Measurements from ENCODE around the gene ZNF441. TPM values are rescaled to one million over a fixed set of nuclear protein-coding genes. Genes with fewer than 3 reads are reported as not detected.

The ZNF441 gene
- total RNA-seq, 2 donors from 2014 or later, result 3.5 to 3.8 TPM

DNA sequence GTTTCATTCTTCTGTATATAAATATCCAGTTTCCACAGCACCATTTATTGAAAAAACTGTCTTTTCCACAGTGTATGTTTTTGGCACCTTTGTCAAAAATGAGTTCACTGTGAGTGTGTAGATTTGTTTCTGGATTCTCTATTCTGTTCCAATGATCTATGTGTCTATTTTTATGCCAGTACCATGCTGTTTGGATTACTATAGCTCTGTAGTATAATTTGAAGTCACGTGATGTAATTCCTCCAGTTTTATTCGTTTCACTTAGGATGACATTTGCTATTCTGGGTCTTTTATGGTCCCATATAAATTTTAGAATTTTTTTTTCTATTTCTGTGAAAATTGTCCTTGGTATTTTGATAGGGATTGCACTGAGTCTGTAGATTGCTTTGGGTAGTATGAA, 17.0 kb upstream of the ZNF441 start:
- intact Hi-C loops (cut with DNase I), result no loop called here
- no peaks in the 10 kb centered on the region for H3K36me3 ChIP-seq
- TF ChIP-seq CTCF (IDR thresholded peaks at IDR 0.05), result no peak

GRCh38 chr19:11752244-11752736, 14.5 kb upstream of the ZNF441 start:
- Histone ChIP-seq H3K36me3 (no peaks in the 10 kb centered on the region), H3K9me3 (no peaks in the 10 kb centered on the region), H3K27ac (no peak overlapping the region), H3K27me3 (no peaks in the 10 kb centered on the region), H3K4me3 (no peak overlapping the region), H3K9ac (ENCODE audit: low read depth in 2 of 2, low read length in 2 of 2) (no peak overlapping the region), H3K4me1 (no peaks in the 10 kb centered on the region)
- DNase-seq, result no peak
- intact Hi-C loops (cut with DNase I), result no loop called here
- TF ChIP-seq CTCF (IDR thresholded peaks at IDR 0.05), result no peak

More for the DNA sequence above, 17.0 kb upstream of the ZNF441 start:
- DNase-seq, result no peak
- H3K9me3 ChIP-seq, result no peaks in the 10 kb centered on the region
- H3K9ac ChIP-seq (ENCODE audit: low read depth in 2 of 2, low read length in 2 of 2), result no peak overlapping the region
- H3K27ac ChIP-seq, result no peak overlapping the region
- H3K4me1 ChIP-seq, result no peaks in the 10 kb centered on the region
- no peak overlapping the region for H3K4me3 ChIP-seq
- H3K27me3 ChIP-seq, result no peaks in the 10 kb centered on the region

GRCh38 chr19:11754663-11755062, 12.1 kb upstream of the ZNF441 start:
- no peak for TF ChIP-seq CTCF (IDR thresholded peaks at IDR 0.05)
- Histone ChIP-seq H3K9me3 (no peaks in the 10 kb centered on the region), H3K27ac (no peak overlapping the region), H3K36me3 (no peaks in the 10 kb centered on the region), H3K4me3 (no peak overlapping the region), H3K27me3 (no peaks in the 10 kb centered on the region), H3K4me1 (no peaks in the 10 kb centered on the region), H3K9ac (ENCODE audit: low read depth in 2 of 2, low read length in 2 of 2) (no peak overlapping the region)
- no peak for DNase-seq
- intact Hi-C loops (cut with DNase I), result no loop called here

DNA sequence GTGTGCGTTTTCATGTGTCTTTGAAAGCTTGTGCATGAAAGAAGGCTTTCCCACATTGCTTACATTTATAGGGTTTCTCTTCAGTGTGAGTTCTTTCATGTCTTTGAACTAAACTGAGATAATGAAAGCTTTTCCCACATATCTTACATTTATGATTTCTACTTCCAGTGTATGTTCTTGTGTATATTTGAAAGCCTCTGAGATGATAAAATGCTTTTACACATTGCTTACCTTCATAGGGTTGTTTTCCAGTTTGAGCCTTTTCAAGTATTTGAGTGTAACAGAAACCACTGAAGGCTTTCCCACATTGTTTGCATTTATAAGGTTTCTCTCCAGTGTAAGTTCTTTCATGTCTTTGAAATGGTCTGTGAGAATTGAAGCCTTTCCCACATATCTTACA, 9.8 kb upstream of the ZNF441 start:
- Histone ChIP-seq H3K36me3 (no peaks in the 10 kb centered on the region), H3K9ac (ENCODE audit: low read depth in 2 of 2, low read length in 2 of 2) (no peak overlapping the region), H3K27me3 (no peaks in the 10 kb centered on the region), H3K27ac (no peak overlapping the region), H3K4me1 (no peaks in the 10 kb centered on the region), H3K4me3 (no peak overlapping the region), H3K9me3 (no peaks in the 10 kb centered on the region)
- DNase-seq, result no peak
- intact Hi-C loops (cut with DNase I), result no loop called here
- TF ChIP-seq CTCF (IDR thresholded peaks at IDR 0.05), result no peak

DNA sequence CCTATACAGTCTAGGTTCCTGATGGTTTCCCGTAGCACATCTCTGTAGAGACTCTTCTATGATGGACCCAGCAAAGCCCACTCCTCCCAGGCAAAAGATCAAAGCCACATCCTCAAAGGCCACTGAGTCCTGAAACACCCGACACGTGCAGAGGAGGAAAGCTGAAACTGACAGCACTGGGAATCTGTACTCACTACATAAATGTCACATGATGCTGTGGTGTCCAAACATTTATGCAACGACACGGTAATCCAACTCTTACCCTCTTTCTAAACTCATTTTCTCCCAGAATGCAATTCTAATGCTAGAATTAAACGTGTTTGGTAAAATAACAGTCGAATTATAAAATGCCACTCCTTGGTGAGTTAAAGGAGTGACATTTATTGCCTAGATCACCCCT, 7.0 kb upstream of the ZNF441 start:
- intact Hi-C loops (cut with DNase I), result no loop called here
- Histone ChIP-seq H3K9me3 (no peaks in the 10 kb centered on the region), H3K4me3 (no peak overlapping the region), H3K27ac (no peak overlapping the region), H3K9ac (ENCODE audit: low read depth in 2 of 2, low read length in 2 of 2) (no peak overlapping the region), H3K27me3 (no peaks in the 10 kb centered on the region), H3K4me1 (no peaks in the 10 kb centered on the region), H3K36me3 (no peaks in the 10 kb centered on the region)
- no peak for DNase-seq
- TF ChIP-seq CTCF (IDR thresholded peaks at IDR 0.05), result no peak

- H3K9me3 ChIP-seq, result no peaks in the 10 kb centered on the region
- H3K4me1 ChIP-seq, result peaks cover 3% of the 10 kb centered on the region
- DNase-seq, result no peak
- no peaks in the 10 kb centered on the region for H3K27me3 ChIP-seq
- no peak overlapping the region for H3K4me3 ChIP-seq
- no peak for TF ChIP-seq CTCF (IDR thresholded peaks at IDR 0.05)
- no peak overlapping the region for H3K9ac ChIP-seq (ENCODE audit: low read depth in 2 of 2, low read length in 2 of 2)
- H3K27ac ChIP-seq, result no peak overlapping the region
- H3K36me3 ChIP-seq, result no peaks in the 10 kb centered on the region
- intact Hi-C loops (cut with DNase I), result no loop called here
Measured at GRCh38 chr19:11763117-11763516, 3.7 kb upstream of the ZNF441 start.

Measured in colonic mucosa (tissue), 4 donors.